Measurements from ENCODE around the gene TNFAIP8.

The TNFAIP8 gene

DNA sequence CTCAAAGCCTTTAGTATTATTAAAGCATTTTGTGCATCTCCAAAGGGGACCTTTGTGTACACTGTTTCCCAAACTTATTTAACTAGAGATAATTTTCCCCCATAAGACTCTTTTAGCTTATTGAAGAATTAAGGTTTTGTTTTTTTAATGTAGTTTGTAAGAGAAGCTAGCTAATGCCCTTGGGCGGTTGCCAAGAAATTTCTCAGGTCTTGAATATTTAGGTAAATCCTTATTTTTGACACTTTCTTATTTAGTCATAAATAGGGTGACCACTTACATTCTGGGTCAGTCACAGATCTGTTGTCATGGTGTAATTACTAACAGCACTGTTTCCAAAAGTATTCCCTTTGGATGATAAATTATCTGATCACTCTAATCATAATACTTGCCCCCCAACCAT lies 27.2 kb downstream of the TNFAIP8 start:
- TF ChIP-seq, protein P1, sequence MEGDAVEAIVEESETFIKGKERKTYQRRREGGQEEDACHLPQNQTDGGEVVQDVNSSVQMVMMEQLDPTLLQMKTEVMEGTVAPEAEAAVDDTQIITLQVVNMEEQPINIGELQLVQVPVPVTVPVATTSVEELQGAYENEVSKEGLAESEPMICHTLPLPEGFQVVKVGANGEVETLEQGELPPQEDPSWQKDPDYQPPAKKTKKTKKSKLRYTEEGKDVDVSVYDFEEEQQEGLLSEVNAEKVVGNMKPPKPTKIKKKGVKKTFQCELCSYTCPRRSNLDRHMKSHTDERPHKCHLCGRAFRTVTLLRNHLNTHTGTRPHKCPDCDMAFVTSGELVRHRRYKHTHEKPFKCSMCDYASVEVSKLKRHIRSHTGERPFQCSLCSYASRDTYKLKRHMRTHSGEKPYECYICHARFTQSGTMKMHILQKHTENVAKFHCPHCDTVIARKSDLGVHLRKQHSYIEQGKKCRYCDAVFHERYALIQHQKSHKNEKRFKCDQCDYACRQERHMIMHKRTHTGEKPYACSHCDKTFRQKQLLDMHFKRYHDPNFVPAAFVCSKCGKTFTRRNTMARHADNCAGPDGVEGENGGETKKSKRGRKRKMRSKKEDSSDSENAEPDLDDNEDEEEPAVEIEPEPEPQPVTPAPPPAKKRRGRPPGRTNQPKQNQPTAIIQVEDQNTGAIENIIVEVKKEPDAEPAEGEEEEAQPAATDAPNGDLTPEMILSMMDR (IDR thresholded peaks at IDR 0.05; ENCODE audit: borderline replicate concordance, insufficient read depth, low read depth, low read length) = no peak
- no peak overlapping the region for H3K4me3 ChIP-seq (ENCODE audit: low read depth, low read length)

DNA sequence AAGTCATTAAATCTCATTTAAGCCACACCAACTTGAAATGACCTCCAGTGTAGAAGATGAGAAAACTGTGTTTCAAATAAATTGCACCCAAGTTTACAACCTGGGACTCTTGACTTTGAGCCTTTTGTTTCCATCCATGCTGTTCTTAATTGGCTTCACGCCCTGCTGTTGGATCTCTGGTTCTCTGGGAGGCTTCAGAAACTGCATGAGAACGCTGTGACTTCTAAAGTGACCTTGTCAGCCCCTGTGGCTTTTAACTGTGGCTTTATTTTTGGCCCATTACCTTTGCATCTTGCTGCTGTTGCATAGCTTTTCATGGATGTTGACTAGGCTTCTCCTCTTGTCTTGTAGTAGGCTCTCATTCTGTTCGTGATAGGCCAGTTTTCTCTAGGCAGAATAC lies 29.3 kb downstream of the TNFAIP8 start:
- H3K4me3 ChIP-seq (ENCODE audit: low read depth, low read length) = no peak overlapping the region
- TF ChIP-seq, protein P1 (IDR thresholded peaks at IDR 0.05; ENCODE audit: borderline replicate concordance, insufficient read depth, low read depth, low read length) = no peak

DNA sequence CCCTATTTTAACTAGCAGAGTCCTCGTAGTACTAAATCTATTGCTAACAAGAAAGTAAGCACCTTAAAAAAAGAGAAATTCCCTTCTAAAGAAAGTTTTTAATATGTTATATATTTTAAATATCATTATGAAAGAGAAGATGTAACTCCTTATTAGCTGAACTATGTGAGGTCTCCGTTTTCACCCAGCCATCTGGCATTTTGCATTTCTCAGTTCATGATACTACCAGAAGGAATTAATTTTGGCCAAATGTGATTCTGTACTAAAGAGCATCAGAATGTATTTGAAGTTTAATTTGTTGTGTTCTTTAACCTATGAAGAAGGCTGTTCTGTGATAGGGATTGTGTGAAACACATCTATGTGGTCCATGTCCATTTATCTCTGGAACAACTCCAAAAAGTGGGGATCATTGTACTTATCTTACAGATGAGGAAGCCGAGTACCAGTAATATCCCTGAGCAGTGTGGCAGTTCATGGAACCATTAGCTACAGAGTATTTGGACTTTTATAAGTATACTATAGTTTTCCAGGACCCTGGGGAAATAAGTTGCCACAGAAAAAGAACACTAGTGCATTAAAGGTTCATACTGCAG lies 29.8 kb downstream of the TNFAIP8 start:
- TF ChIP-seq, protein P1 (IDR thresholded peaks at IDR 0.05; ENCODE audit: borderline replicate concordance, insufficient read depth, low read depth, low read length) = no peak
- no peak overlapping the region for H3K4me3 ChIP-seq (ENCODE audit: low read depth, low read length)

DNA sequence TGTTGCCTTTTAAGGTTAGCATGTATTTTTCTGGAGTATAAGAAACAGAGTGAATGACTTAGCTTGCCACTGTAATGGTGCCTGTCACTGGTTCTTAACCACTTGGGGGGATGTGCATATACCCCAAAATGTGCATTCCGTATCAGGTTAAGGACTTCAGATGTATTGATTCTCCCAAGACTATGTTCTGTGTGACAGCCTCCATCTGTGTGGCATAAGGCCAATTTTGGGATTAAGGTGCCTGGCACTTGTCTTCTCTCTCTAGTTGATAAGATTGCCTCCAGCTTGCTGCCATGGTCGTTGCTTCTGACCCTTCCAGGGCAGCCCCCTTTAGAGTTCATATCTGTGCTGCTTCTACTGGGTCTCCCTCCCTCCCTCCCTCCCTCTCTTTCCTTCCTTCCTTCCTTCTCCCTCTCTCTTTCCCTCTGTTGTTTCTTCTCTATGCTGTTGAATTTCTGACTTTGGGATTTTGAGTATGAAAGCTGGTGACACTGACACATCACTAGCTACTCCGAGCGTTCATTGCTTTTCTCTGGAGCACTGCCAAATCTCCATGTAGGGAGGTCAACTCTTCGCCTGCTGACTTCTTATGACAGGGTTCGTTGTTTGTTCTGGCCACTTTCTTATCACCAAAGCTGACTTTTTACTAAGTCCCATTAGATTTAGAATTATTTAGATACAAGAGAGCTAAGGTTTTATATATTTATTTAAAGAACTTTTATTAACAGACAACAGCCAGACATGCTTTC lies 31.0 kb downstream of the TNFAIP8 start:
- no peak overlapping the region for H3K4me3 ChIP-seq (ENCODE audit: low read depth, low read length)
- TF ChIP-seq, protein P1 (IDR thresholded peaks at IDR 0.05; ENCODE audit: borderline replicate concordance, insufficient read depth, low read depth, low read length) = no peak

DNA sequence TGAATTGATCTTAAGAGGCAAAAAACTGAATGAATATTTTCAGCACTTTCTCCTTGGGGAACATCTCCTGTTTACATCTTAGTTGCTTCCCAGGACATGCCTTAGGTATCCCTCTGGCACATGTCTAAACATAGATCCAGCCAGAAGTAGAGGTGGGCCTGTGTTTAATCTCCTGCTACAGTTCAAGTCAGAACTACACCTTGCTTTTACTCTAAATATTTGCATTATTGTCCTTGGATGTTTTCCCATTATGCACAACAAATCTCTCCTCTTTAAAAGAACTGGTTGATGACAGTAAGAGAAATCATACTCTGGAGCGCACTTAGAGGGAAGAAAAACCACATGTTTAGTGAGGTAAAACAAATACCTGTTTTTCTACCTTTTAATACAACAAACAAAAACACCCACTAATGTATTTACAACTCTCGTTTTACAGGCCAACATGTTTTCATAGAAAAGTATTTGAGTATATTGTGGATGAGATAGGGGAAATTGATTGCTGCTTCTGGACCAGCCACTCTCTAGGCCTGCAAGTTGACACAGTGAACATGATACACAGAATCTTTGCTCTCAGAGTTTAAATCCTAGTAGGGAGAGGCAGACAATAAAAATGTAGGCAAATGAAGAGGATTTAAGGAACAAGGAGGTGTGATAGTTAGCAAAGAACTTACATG lies 32.3 kb downstream of the TNFAIP8 start:
- TF ChIP-seq, protein P1 (IDR thresholded peaks at IDR 0.05; ENCODE audit: borderline replicate concordance, insufficient read depth, low read depth, low read length) = no peak
- H3K4me3 ChIP-seq (ENCODE audit: low read depth, low read length) = no peak overlapping the region

DNA sequence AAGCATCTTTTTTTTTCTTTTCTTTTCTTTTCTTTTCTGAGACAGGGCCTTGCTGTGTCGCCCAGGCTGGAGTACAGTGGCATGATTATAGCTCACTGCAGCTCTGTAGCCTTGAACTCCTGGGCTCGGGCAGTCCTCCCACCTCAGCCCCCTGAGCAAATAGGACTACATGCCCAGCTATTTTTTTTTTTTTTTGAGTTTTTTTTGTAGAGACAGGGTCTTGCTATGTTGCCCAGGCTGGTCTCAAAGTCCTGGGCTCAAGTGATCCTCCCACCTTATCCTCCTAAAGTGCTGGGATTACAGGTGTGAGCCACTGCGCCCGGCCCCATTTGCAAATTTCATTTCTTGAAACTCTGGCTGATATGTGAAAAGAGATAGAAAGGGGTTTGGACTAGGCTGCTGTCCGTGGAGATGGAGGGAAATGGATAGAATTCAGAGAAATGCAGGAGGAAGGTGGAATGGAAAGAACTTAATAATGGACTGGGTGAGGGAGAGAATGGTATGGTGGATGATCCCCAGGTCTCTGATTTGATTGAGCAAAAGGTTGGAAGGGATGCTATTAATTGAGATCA lies 32.9 kb downstream of the TNFAIP8 start:
- no peak overlapping the region for H3K4me3 ChIP-seq (ENCODE audit: low read depth, low read length)

More for the DNA sequence above, 32.9 kb downstream of the TNFAIP8 start:
- TF ChIP-seq, protein P1 (IDR thresholded peaks at IDR 0.05; ENCODE audit: borderline replicate concordance, insufficient read depth, low read depth, low read length) = no peak

Data from GM12875 (cell line).